Naive thymus-derived CD4-positive, alpha-beta T cell (primary cell): ENCODE results near the gene EXOC6B. TPM values are rescaled to one million over a fixed set of nuclear protein-coding genes. Genes with fewer than 3 reads are reported as not detected.

Experiments used
- ATAC-seq: fragments of 150-1000 bp; cut with Tn5 transposase; 2 replicates; pipeline ENCODE4 v1.10.0; 2021; ENCODE audit warnings: mild to moderate bottlenecking, moderate library complexity
- CTCF ChIA-PET: fragments of 350-600 bp; sonication (Branson Sonifier 250); formaldehyde crosslinking; loops from one replicate; lab custom pipeline; 2021; ENCODE audit warnings: antibody characterized with exemption; lab: Charles Lee
- POLR2A ChIA-PET: fragments of 350-600 bp; sonication (Branson Sonifier 250); formaldehyde crosslinking; loops from one replicate; lab custom pipeline; 2021; ENCODE audit warnings: antibody characterized with exemption, inconsistent platforms; lab: Charles Lee
- DNase-seq, 9 donors: peaks; one replicate each; pipeline versions ENCODE4 v3.0.0 to v3.0.0-alpha.2; 2020 to 2022; ENCODE audit warnings: mixed read lengths in 1 of 9
- H3K27ac ChIP-seq: one replicate; pipeline ENCODE4 v1.7.0; 2013; ENCODE audit warnings: mild to moderate bottlenecking, low read depth, low read length, moderate library complexity
- H3K27me3 ChIP-seq, 2 donors: one replicate each; pipeline ENCODE4 v1.7.0; 2013; ENCODE audit warnings: low read length in 2 of 2, mild to moderate bottlenecking in 2 of 2, moderate library complexity in 2 of 2; ENCODE audit not compliant: control insufficient read depth in 2 of 2, insufficient read depth in 2 of 2
- H3K36me3 ChIP-seq, 3 experiments: 1 replicate in 2 of 3; 2 replicates in 1 of 3; pipeline ENCODE4 v1.7.0; 2013; ENCODE audit warnings: low read length in 3 of 3, mild to moderate bottlenecking in 3 of 3, moderate library complexity in 1 of 3; ENCODE audit not compliant: insufficient read depth in 3 of 3, control insufficient read depth in 2 of 3
- H3K4me1 ChIP-seq, 2 donors: one replicate each; pipeline ENCODE4 v1.7.0; 2013; ENCODE audit warnings: low read length in 2 of 2, mild to moderate bottlenecking in 2 of 2, moderate library complexity in 1 of 2; ENCODE audit not compliant: control insufficient read depth in 2 of 2, insufficient read depth in 2 of 2
- H3K4me3 ChIP-seq: 2 replicates; pipeline ENCODE4 v1.7.0; 2013; ENCODE audit warnings: mild to moderate bottlenecking, low read length
- H3K9me3 ChIP-seq, 3 experiments: 1 replicate in 2 of 3; 2 replicates in 1 of 3; pipeline ENCODE4 v1.7.0; 2013; ENCODE audit warnings: low read length in 3 of 3; ENCODE audit not compliant: control insufficient read depth in 2 of 3
- H3K27ac Mint-ChIP-seq, 9 donors: one replicate each; pipeline ENCODE4 v1.8.0; 2020 to 2022; ENCODE audit warnings: mixed read lengths in 9 of 9, mild to moderate bottlenecking in 8 of 9, moderate library complexity in 5 of 9, inconsistent platforms in 2 of 9
- H3K27me3 Mint-ChIP-seq, 5 donors: one replicate each; pipeline ENCODE4 v1.8.0; 2021 to 2022; ENCODE audit warnings: mixed read lengths in 5 of 5, mild to moderate bottlenecking in 1 of 5
- H3K36me3 Mint-ChIP-seq, 5 donors: one replicate each; pipeline ENCODE4 v1.8.0; 2020 to 2022; ENCODE audit warnings: mixed read lengths in 5 of 5, mild to moderate bottlenecking in 3 of 5, inconsistent platforms in 1 of 5
- H3K4me1 Mint-ChIP-seq, 7 donors: one replicate each; pipeline ENCODE4 v1.8.0; 2020 to 2022; ENCODE audit warnings: mixed read lengths in 7 of 7, mild to moderate bottlenecking in 3 of 7, inconsistent platforms in 1 of 7
- H3K4me3 Mint-ChIP-seq, 10 donors: one replicate each; pipeline ENCODE4 v1.8.0; 2020 to 2022; ENCODE audit warnings: mild to moderate bottlenecking in 10 of 10, mixed read lengths in 10 of 10, moderate library complexity in 6 of 10, inconsistent platforms in 2 of 10
- H3K9me3 Mint-ChIP-seq, 11 donors: one replicate each; pipeline ENCODE4 v1.8.0; 2020 to 2022; ENCODE audit warnings: mixed read lengths in 11 of 11, mild to moderate bottlenecking in 4 of 11, inconsistent platforms in 1 of 11, moderate library complexity in 1 of 11
- intact Hi-C, 2 donors: fragments of 100-400 bp; cut with micrococcal nuclease; formaldehyde crosslinking; loops; one replicate each; pipeline ENCODE4 v1.15.1; 2023
- polyA plus RNA-seq, 2 donors: library from polyadenylated mRNA; unstranded; fragments of 300-500 nt; fragmentation: Illumina TruSeq; gene quantifications; one replicate each; pipeline ENCODE4 v1.2.3, GENCODE V29; 2021
- total RNA-seq, 6 experiments: library from RNA in 5 of 6; stranded (reverse) in 5 of 6; gene quantifications; 1 replicate in 5 of 6; 2 replicates in 1 of 6; pipeline ENCODE4 v1.2.3 and lab custom pipeline; 2021 to 2026

Gene EXOC6B
- total and polyA plus RNA-seq, 7 experiments from 2014 or later: 3.5 to 21.9 (median 15.1) TPM

DNA sequence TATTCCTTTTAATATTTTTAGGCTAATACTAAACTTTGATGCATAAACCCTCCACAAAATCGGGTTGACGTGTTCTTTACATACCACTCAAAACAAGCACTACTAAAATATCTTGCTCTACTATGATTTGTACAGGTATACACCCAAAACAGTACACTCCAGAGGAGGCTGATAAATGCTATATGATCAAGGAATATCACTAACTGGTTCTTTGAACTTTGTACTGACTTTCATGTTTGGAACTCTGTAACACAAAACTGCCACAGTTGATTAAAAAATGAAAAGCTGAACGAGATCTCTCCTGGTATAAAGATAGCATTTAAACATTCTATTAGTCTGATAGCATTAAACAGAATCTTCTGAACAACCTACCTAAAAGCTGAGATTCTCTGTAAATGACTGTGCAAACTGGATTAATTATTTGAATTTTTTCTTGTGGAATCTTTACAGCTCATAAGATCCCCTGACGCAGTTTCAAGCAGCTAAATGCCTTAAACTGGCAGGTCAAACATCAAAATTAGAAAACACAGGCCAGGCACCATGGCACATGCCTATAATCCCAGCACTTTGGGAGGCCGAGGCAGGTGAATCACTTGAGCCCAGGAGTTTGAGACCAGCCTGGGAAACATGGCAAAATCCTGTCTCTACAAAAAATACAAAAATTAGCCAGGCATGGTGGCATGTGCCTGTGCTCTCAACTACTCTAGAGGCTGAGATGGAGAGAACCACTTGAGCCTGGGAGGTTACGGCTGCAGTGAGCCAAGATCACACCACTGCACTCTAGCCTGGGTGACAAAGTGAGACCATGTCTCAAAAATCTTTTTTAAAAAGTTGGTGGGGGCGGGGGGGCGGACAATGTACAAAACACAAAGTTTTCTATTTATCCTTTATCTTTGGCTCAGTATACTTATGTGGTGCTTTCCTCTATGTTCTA lies 150.6 kb downstream of the EXOC6B start:
- H3K36me3 Mint-ChIP-seq: peaks cover 0 to 65% (median 37%) of the 10 kb centered on the region in 5 donors
- Histone ChIP-seq H3K9me3 (no peaks in the 10 kb centered on the region), H3K27me3 (no peaks in the 10 kb centered on the region), H3K4me3 (no peak overlapping the region), H3K4me1 (no peaks in the 10 kb centered on the region), H3K27ac (no peak overlapping the region), H3K36me3 (no peaks in the 10 kb centered on the region)
- no peak overlapping the region for H3K27ac Mint-ChIP-seq
- no peak overlapping the region for H3K4me3 Mint-ChIP-seq
- POLR2A ChIA-PET: no interaction called here
- H3K27me3 Mint-ChIP-seq: no peaks in the 10 kb centered on the region
- DNase-seq: no peak
- CTCF ChIA-PET: no interaction called here
- no peak for ATAC-seq
- H3K9me3 Mint-ChIP-seq: peaks cover 0 to 9% (median 3%) of the 10 kb centered on the region in 11 donors
- intact Hi-C loops: no loop called here
- peaks cover 0 to 13% (median 3%) of the 10 kb centered on the region in 7 donors for H3K4me1 Mint-ChIP-seq

DNA sequence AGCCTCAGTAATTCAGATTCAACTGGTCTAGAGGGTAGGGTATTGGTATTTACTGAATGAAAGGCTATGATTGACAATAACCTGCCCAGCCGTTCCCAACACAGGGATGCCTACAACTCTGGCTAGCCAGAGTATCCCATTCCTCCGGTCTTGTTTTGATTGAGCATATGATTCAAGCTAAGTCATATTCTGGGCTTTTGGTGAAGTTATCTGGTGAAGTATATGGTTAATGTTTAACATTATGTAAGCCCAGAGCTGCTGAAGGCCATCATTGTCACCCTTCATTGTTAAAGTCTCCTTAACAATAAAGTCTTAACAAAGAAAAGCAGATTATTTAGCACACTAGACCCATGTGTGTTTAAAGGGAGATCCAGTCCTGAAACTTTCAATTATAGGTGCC lies 152.6 kb downstream of the EXOC6B start:
- H3K27ac ChIP-seq: no peak overlapping the region
- no peaks in the 10 kb centered on the region for H3K27me3 Mint-ChIP-seq
- intact Hi-C loops: no loop called here

DNA sequence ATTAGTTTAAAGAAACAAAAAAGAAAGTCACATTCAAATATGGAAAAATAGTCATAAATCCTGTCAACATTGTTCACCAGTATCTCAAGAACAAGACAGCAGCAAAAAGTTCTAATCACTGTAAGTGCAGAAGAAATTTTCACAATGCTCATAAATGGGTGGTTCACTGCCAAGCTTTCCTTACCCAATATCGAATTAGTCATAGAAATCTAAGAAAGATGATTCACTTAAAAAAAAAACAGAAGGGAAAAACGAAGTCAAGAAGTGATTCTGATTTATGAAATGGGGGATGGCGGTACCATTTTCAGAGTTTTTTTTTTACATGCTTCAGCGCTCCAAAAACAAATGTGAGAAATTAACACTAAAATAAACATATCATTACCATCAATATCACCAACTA lies 156.7 kb downstream of the EXOC6B start:
- intact Hi-C loops: no loop called here
- H3K4me3 ChIP-seq: no peak overlapping the region
- H3K9me3 ChIP-seq: peaks cover 0 to 15% (median 0%) of the 10 kb centered on the region in 3 experiments
- no peak overlapping the region for H3K27ac ChIP-seq
- ChIA-PET POLR2A (no interaction called here), CTCF (interaction anchor here (1.2 kb wide), 1 partner anchor 10 kb away, joined by 5 read pairs; no protein-coding TSS in a partner anchor)
- no peaks in the 10 kb centered on the region for H3K27me3 Mint-ChIP-seq
- no peaks in the 10 kb centered on the region for H3K4me1 ChIP-seq
- peak overlapping the region in 1 of 9 donors; percentile 30 for H3K27ac Mint-ChIP-seq
- no peaks in the 10 kb centered on the region for H3K27me3 ChIP-seq
- H3K4me3 Mint-ChIP-seq: no peak overlapping the region
- peaks cover 0 to 75% (median 59%) of the 10 kb centered on the region in 5 donors for H3K36me3 Mint-ChIP-seq
- H3K9me3 Mint-ChIP-seq: peaks cover 7 to 63% (median 39%) of the 10 kb centered on the region in 11 donors
- ATAC-seq (no peak), DNase-seq (no peak)
- H3K36me3 ChIP-seq: no peaks in the 10 kb centered on the region
- H3K4me1 Mint-ChIP-seq: peaks cover 0 to 5% (median 0%) of the 10 kb centered on the region in 7 donors

More for the DNA sequence above, 152.6 kb downstream of the EXOC6B start:
- POLR2A ChIA-PET: no interaction called here
- Mint-ChIP-seq H3K36me3 (peaks cover 0 to 66% (median 47%) of the 10 kb centered on the region in 5 donors), H3K4me3 (no peak overlapping the region), H3K9me3 (peaks cover 0 to 22% (median 9%) of the 10 kb centered on the region in 11 donors), H3K4me1 (peaks cover 0 to 13% (median 3%) of the 10 kb centered on the region in 7 donors), H3K27ac (no peak overlapping the region)
- Histone ChIP-seq H3K36me3 (no peaks in the 10 kb centered on the region), H3K4me3 (no peak overlapping the region), H3K27me3 (no peaks in the 10 kb centered on the region), H3K9me3 (no peaks in the 10 kb centered on the region), H3K4me1 (no peaks in the 10 kb centered on the region)
- DNase-seq (no peak), ATAC-seq (no peak)
- CTCF ChIA-PET: no interaction called here

DNA sequence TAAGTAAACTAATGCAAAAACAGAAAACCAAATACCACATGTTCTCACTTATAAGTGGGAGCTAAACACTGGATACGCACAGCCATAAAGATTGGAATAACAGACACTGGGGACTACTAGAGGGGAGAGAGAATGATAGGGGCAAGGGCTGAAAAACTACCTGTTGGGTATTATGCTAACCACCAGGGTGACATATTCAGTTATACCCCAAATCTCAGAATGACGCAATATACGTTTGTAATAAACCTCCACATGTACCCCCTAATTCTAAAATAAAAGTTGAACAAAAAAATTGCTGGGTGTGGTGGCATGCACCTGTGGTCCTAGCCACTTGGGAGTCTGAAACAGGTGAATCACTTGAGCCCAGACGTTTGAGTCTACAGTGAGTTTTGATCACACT lies 157.2 kb downstream of the EXOC6B start:
- CTCF ChIA-PET: interaction anchor here (1.2 kb wide), 1 partner anchor 9 kb away, joined by 5 read pairs; no protein-coding TSS in a partner anchor
- no peak for ATAC-seq
- no peaks in the 10 kb centered on the region for H3K27me3 Mint-ChIP-seq
- H3K36me3 ChIP-seq: no peaks in the 10 kb centered on the region
- POLR2A ChIA-PET: no interaction called here
- peaks cover 7 to 68% (median 39%) of the 10 kb centered on the region in 11 donors for H3K9me3 Mint-ChIP-seq
- H3K4me3 Mint-ChIP-seq: no peak overlapping the region
- no peak overlapping the region for H3K27ac ChIP-seq
- no peak overlapping the region for H3K27ac Mint-ChIP-seq
- no peak for DNase-seq
- no peaks in the 10 kb centered on the region for H3K27me3 ChIP-seq
- H3K4me3 ChIP-seq: no peak overlapping the region
- H3K4me1 Mint-ChIP-seq: peaks cover 0 to 5% (median 0%) of the 10 kb centered on the region in 7 donors
- intact Hi-C loops: no loop called here
- H3K9me3 ChIP-seq: peaks cover 0 to 15% (median 0%) of the 10 kb centered on the region in 3 experiments
- no peaks in the 10 kb centered on the region for H3K4me1 ChIP-seq
- peaks cover 0 to 75% (median 57%) of the 10 kb centered on the region in 5 donors for H3K36me3 Mint-ChIP-seq

DNA sequence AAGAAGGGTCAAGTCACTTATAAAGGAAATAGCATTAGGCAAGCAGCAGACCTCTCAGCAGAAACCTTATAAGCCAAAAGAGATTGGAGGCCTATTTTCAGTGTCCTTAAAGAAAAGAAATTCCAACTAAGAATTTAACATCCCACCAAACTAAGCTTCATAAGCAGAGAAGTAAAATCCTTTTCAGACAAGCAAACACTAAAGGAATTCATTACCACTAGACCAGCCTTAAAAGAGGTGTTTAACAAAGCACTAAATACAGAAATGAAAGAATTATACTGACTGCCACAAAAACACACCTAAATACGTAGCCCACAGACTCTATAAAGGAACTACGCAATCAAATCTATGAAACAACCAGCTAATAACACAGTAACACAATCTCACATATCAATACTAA lies 160.4 kb downstream of the EXOC6B start:
- Histone ChIP-seq H3K4me3 (no peak overlapping the region), H3K27ac (no peak overlapping the region), H3K27me3 (no peaks in the 10 kb centered on the region), H3K4me1 (no peaks in the 10 kb centered on the region), H3K36me3 (no peaks in the 10 kb centered on the region), H3K9me3 (peaks cover 0 to 15% (median 0%) of the 10 kb centered on the region in 3 experiments)
- Mint-ChIP-seq H3K9me3 (peaks cover 7 to 71% (median 36%) of the 10 kb centered on the region in 11 donors), H3K27ac (no peak overlapping the region), H3K27me3 (no peaks in the 10 kb centered on the region), H3K4me1 (peaks cover 0 to 10% (median 0%) of the 10 kb centered on the region in 7 donors), H3K36me3 (peaks cover 0 to 56% (median 54%) of the 10 kb centered on the region in 5 donors), H3K4me3 (peak overlapping the region in 1 of 10 donors; percentile 13)
- CTCF ChIA-PET: no interaction called here
- POLR2A ChIA-PET: no interaction called here
- no peak for DNase-seq
- intact Hi-C loops: no loop called here
- ATAC-seq: no peak

DNA sequence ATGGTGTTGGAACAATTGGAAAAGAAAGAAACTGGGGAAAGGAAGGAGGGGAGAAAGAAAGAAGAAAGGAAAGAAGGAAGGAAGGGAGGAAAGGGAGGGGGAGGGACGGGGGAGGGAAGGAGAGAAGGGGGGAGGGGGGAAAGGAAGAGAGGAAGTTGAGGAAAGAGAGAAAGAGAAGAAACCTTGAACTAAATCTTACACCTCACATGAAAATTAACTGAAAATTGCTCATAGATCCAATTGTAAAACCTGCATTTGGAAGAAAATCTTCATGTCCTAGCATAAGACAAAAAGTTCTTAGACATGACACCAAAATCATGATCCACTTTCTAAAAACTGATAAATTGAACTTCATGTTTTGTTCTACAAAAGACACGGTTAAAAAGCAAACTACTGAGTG lies 163.8 kb downstream of the EXOC6B start:
- DNase-seq (no peak), ATAC-seq (no peak)
- H3K9me3 Mint-ChIP-seq: peaks cover 3 to 42% (median 17%) of the 10 kb centered on the region in 11 donors
- no peak overlapping the region for H3K27ac ChIP-seq
- intact Hi-C loops: no loop called here
- H3K36me3 Mint-ChIP-seq: peaks cover 0 to 36% (median 27%) of the 10 kb centered on the region in 5 donors
- H3K27me3 Mint-ChIP-seq: no peaks in the 10 kb centered on the region
- ChIA-PET CTCF (no interaction called here), POLR2A (no interaction called here)
- no peak overlapping the region for H3K4me3 ChIP-seq
- H3K4me1 ChIP-seq: no peaks in the 10 kb centered on the region
- peaks cover 0 to 10% (median 0%) of the 10 kb centered on the region in 7 donors for H3K4me1 Mint-ChIP-seq
- no peaks in the 10 kb centered on the region for H3K27me3 ChIP-seq
- H3K36me3 ChIP-seq: no peaks in the 10 kb centered on the region
- peaks cover 0 to 6% (median 0%) of the 10 kb centered on the region in 3 experiments for H3K9me3 ChIP-seq
- H3K27ac Mint-ChIP-seq: no peak overlapping the region
- no peak overlapping the region for H3K4me3 Mint-ChIP-seq
